ENCODE measurements around the gene STAP2.

STAP2 gene

DNA sequence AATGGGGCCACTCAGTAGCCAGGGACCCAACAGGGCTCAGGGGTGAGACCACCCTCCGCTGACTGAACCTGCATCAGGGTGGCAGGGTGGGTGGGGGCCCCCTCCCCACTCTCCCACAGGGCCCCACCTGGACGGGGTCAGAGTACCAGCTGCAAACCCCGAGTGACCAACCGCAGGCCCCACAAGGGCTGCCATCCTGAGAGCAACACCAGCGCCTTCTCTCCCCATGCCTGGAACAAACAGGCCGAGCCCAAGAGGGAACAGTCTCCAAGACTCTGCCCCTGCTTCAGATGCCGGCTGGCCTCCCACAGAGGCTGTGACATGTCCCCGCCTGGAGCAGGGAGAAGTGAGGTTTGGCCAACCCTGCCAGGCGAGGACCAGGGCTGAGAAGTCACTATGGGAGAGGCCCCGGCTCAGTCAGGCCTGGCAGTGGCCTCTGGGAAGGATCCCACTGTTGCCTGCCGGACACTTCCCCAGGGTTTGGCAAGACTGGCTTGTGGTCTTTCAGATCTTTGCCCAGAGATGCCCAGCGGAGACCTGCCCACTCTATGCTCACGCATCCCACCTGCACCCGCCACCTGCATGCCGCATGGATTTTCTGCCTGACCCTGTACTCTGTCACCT is 31.9 kb upstream of the STAP2 start:
- no peak for DNase-seq (ENCODE audit: low spot score)

DNA sequence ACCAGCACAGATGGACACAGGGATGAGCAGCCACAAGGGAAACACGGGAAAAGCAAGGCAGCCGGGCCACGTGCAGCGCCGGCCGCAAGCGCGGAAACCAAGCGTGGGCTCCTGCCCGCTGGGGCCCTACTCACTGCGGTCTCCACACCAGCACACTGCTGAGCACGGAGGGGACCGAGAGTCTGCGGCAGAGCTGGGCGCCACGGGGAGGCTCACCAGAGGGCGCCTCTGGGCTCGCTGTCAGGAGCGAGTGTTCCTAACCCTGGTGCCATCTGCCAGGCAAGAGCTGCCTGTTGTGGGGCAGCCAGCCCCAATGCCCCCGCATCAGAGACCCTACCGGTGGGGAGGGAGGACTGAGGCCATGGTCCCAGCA is 31.2 kb upstream of the STAP2 start:
- DNase-seq (ENCODE audit: low spot score): peak; percentile 62

DNA sequence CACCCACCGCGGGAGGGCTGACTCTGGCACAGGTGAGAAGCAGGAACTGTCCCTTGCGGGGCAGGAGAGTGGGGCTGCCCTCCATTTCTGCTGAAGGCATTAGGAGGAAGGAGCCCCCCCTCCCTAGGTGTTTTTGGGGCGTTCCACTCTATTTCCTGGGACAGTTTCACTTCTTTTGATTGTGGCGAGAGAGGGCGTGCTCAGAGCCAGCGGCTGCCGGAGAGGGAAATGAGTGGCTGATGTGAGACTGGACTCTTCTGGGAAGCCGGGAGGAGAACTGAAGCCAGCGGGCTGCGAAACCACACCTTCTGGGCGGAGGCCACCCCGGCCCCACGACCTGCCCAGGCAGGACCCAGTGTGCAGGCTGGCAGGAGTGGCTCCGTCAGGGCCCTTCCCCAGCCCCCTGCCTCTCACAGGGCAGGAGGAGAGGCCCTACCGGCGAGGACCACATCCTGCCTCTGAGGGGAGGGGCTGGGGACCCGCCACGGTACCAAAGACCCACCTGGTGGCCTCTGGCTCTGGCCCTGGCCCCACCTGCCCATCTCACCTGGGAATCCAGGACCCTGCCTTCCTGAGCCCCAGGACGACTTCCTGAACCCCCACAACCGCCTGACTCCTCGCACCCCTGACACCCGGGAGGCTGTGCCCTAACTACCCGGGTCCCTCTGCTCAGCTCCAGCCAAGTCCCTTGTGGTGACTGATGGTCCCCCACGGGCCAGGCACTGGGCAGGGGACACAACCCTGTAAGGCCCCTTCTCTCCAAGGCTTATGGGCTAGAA is 30.7 kb upstream of the STAP2 start:
- DNase-seq (ENCODE audit: low spot score): no peak

DNA sequence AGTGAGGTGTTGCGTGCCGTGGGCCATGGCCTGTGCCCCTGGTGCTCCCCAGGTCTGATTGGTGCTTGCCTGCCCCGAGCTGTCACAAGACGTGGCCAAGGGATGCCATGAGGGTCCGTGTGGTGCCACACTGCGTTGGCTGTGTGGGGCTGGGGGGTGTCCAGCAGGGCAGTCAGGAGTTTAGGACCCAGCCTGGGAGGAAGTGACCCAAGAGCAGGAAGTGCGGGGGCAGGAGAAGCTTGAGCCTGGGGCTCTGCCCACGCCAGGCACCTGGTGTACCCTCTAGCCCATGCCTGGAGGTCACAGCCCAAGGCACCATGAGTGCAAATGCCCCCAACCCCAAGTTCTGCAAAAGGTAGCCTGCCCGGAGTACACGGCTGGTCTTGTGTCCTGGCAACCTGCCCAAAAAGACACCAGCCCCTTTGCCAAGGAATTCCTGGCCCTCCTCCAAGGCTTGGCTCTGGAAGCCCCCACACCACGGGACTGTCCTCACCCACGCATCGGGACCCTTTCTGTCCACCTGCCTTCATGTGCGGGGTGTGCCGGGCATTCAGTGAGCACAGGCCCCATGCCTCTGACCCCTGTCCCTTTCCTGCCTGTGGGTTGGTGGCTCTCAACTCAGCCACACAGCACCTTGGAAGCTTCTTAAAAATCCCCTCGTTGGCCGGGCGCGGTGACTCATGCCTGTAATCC is 29.6 kb upstream of the STAP2 start:
- DNase-seq (ENCODE audit: low spot score): no peak

- no peak for DNase-seq (ENCODE audit: low spot score)
Observed at GRCh38 chr19:4367781-4368127, 29.1 kb upstream of the STAP2 start.

DNA sequence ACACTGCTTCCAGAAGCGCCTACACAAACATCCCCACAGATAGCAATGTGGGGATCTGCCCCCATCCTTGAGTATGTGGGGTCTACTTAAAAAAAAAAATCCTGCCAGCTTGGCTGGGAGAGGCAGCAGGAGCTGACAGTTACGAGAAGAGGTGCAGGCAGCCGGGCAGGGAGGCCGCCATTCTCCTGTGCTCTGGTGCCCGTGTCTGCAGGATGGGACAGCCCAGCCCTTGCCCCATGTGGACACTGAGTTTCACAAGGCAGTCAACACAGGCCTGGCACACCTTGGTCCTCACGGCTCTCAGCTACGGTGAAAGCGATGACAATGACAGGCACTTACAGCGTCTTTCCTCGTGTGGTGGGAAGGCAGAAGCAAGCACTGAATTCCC is 28.7 kb upstream of the STAP2 start:
- no peak for DNase-seq (ENCODE audit: low spot score)

DNA sequence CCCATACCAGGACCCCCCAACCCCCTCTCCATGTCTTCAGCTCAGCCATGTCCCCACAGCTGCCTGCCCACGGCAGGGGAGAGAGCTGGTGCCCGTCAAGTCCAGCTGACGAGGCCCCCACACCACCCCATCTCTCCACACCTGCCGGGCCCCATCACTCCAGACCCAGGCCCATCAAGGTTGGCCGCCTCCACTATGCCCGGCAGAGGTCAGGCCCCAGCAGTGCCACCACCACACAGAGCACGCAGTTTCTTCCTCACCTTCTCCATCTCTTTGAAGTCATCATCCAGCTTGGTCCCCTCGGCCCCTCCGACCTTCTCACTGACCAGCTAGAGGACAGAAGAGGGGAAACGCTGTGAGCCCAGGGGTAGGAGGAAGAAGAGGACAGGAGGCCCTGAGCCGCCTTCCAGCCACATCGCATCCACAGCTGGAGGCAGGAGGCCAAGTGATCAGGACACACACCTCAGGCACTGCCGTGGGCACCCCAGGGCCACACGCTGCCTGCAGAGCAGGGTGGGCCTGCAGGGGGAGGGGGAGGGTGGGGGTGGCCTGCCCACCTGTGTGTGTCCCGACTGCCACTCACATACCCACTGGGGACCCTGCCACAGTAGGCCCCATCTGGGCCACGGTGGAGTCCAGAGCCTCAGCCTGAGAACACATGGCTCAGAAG is 28.2 kb upstream of the STAP2 start:
- DNase-seq (ENCODE audit: low spot score): no peak

- DNase-seq (ENCODE audit: low spot score): no peak
Observed at GRCh38 chr19:4365791-4366665, 27.4 kb upstream of the STAP2 start.

GRCh38 chr19:4365341-4365740 is 26.7 kb upstream of the STAP2 start:
- DNase-seq (ENCODE audit: low spot score): no peak

DNA sequence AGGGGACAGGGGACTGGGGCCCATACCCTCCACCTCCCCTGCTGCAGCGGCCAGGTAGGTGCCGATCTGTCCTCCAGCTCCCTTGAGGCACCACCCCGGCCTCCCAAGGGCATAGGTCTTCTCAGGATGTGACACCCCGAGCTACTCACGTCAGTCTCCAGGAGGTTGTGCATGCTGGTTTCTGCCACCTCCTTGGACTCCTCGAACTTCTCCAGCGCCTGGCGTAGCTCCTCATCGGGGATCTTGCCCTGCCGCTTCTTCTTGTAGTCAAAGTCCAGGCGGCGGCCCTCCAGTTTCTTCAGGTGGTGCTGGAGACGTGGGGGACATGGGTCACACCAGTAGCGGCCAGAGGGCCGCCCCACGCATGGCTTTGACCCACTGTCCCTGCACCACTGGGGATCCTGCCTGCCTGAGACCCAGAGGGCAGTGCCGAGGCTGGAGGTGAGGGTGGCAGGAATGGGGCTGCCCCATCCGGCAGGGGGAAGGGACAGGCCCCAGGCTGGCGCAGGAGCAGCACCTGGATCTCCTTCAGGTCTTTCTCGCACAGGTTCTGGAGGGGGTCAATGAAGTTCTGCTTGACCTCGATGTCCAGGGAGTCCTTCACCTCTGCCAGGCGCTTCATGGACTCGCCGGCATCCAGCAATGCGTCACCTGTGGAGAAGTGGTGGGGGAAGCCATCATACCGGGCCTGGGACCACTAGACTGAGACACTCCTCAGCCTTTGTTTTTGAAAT is 25.1 kb upstream of the STAP2 start:
- DNase-seq (ENCODE audit: low spot score): no peak

DNA sequence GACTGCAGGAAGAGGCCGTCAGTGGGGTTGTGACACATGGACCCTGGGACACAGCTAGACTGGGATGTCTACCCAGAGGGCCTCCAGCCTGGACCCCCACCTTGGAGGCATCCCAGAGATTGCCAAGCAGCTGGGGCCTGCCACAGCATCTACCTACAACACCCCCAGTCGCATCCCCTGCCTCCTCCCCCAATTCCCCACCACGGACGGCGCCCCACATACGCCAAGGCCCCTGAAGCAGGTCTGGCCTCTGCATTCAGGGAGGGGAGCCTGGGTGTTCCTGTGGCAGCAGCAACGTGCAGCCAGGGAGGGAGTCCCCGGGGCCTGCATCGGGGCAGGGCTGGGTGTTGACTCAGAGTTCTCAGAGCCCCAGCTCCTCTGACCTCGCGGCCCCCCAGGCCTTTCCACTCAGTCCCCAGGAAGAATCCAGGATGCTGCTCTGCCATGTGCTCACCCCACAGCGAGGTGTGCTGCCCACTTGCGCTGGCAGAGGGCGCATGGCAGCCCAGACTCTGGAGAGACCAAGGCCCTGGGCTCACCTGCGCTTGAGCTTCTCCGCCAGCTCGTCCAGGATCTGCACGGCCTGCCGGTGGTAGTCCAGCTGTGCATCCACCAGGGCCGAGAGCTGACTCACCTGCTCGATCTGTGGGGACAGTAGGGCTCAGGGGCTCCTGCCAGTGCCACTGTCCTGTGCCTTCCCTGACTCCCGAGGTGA is 24.4 kb upstream of the STAP2 start:
- DNase-seq (ENCODE audit: low spot score): no peak

DNA sequence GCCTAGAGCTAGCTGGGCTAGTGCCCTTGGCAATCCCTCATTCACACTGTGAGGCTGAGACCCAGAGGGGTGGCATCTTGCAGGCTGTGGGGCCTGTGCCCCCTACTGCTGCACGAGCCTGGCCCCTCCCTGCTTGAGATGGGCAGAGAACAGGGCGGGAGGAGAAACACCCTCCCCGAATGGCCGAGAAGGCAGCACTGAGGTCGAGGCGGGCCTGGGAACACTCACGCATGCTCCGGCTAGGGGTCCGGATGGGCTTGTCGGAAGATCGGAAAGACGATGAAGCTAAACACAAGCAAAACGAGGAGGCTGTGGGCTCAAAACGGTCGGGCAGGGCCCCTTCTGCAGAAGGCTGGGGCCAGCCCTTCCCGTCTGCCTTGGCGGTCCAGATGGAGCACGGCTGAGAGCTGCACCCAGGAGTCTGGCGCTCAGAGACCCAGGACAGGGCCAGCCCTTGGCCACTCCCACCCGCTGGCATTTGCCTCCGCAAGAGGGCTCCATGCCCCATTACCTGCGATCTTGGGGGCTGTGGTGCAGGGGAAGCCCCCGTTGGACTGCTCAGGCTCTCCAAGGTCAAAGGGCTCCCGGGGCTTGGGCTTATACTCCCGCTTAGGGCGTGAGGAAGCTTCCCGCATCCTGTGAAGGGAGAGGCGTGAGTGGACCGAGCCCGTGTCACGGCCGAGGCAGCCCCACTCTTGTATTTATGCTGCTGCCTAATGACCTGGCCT is 23.6 kb upstream of the STAP2 start:
- no peak for DNase-seq (ENCODE audit: low spot score)

- no peak for DNase-seq (ENCODE audit: low spot score)
Observed at GRCh38 chr19:4361152-4362046, 22.8 kb upstream of the STAP2 start.

- no peak for DNase-seq (ENCODE audit: low spot score)
Observed at GRCh38 chr19:4360641-4361151, 22.1 kb upstream of the STAP2 start.

GRCh38 chr19:4360081-4360569 is 21.5 kb upstream of the STAP2 start:
- no peak for DNase-seq (ENCODE audit: low spot score)

GRCh38 chr19:4359627-4360000 is 21.0 kb upstream of the STAP2 start:
- no peak for DNase-seq (ENCODE audit: low spot score)

GRCh38 chr19:4358709-4359626 is 20.3 kb upstream of the STAP2 start:
- no peak for DNase-seq (ENCODE audit: low spot score)
